GM12878 (cell line): Measurements from ENCODE around the gene FAT1. TPM values are rescaled to one million over a fixed set of nuclear protein-coding genes. Genes with fewer than 3 reads are reported as not detected.

Experiments
- ATAC-seq: fragments of 200-7000 bp; cut with Tn5 transposase; 3 replicates; pipeline ENCODE4 v1.9.1; 2020; ENCODE audit warnings: mild to moderate bottlenecking, moderate library complexity
- BruUV-seq: library from RNA; stranded (reverse); fragments of 400-500 nt; replicated peaks from 2 replicates; lab custom pipeline; 2021; lab: Mats Ljungman, UMichigan
- CTCF ChIA-PET: fragments of 300-600 bp; sonication (Branson Sonifier 250); formaldehyde crosslinking; extraction: SDS; loops from one replicate; lab custom pipeline; 2021; ENCODE audit warnings: inconsistent platforms; lab: Yijun Ruan, JAX
- POLR2A ChIA-PET: fragments of 350-600 bp; formaldehyde crosslinking; extraction: SDS; loops from one replicate; lab custom pipeline; 2021; ENCODE audit warnings: inconsistent platforms; lab: Charles Lee
- RAD21 ChIA-PET: fragments of 300-600 bp; sonication (Branson Sonifier 250); formaldehyde crosslinking; loops from one replicate; lab custom pipeline; 2023; ENCODE audit warnings: antibody characterized with exemption; ENCODE audit not compliant: unreplicated experiment; lab: Charles Lee
- SMC1A ChIA-PET: fragments of 300-600 bp; sonication (Branson Sonifier 250); formaldehyde crosslinking; loops from one replicate; lab custom pipeline; 2023; ENCODE audit not compliant: unreplicated experiment, uncharacterized antibody; lab: Charles Lee
- DNase-seq: peaks from one replicate; pipeline ENCODE4 v3.0.0-alpha.2; 2011; ENCODE audit warnings: low read depth, low spot score
- FAIRE-seq: peaks from 3 replicates; lab custom pipeline; 2011; peaks lifted over from hg19 to GRCh38; lab: Jason Lieb, UNC
- H2AFZ ChIP-seq: 2 replicates; pipeline ENCODE4 v1.6.0; 2011; ENCODE audit warnings: low read depth, low read length, control low read depth; ENCODE audit not compliant: control insufficient read depth
- H3K27ac ChIP-seq: 2 replicates; pipeline ENCODE4 v1.5.1; 2011; ENCODE audit warnings: control low read depth; ENCODE audit not compliant: control insufficient read depth, insufficient read depth
- H3K27me3 ChIP-seq, 2 experiments: replicated peaks in 1 of 2; 2 replicates each; pipeline versions ENCODE4 v1.6.0 to v1.6.1; 2011; ENCODE audit warnings: low read length in 1 of 2; ENCODE audit not compliant: control insufficient read depth in 2 of 2, insufficient read depth in 2 of 2
- H3K36me3 ChIP-seq, 2 experiments: 2 replicates each; pipeline ENCODE4 v1.5.1; 2011; ENCODE audit warnings: low read length in 1 of 2; ENCODE audit not compliant: control insufficient read depth in 2 of 2, insufficient read depth in 2 of 2
- H3K4me1 ChIP-seq: 2 replicates; pipeline ENCODE4 v1.6.1; 2011; ENCODE audit warnings: mild to moderate bottlenecking, low read length, moderate library complexity, mixed read lengths; ENCODE audit not compliant: control insufficient read depth, insufficient read depth
- H3K4me2 ChIP-seq: 2 replicates; pipeline ENCODE4 v1.6.0; 2011; ENCODE audit warnings: control low read depth; ENCODE audit not compliant: control insufficient read depth, insufficient read depth
- H3K4me3 ChIP-seq: fragments of 200-600 bp; sonication (generic); 2 replicates; pipeline ENCODE4 v1.5.1; 2016
- H3K79me2 ChIP-seq: 2 replicates; pipeline ENCODE4 v1.6.0; 2011; ENCODE audit warnings: low read length; ENCODE audit not compliant: control insufficient read depth, insufficient read depth
- H3K9ac ChIP-seq: 2 replicates; pipeline ENCODE4 v1.8.0; 2011; ENCODE audit warnings: low read length, control low read depth, mixed read lengths; ENCODE audit not compliant: control insufficient read depth, insufficient read depth
- H3K9me3 ChIP-seq: replicated peaks from 3 replicates; pipeline ENCODE4 v1.5.1; 2011; ENCODE audit warnings: mild to moderate bottlenecking, low read length; ENCODE audit not compliant: control insufficient read depth, insufficient read depth
- H4K20me1 ChIP-seq: 2 replicates; pipeline ENCODE4 v1.6.0; 2011; ENCODE audit not compliant: control insufficient read depth, insufficient read depth
- BCL11A ChIP-seq: IDR thresholded peaks from 2 replicates; pipeline ENCODE4 v1.6.1; 2011; ENCODE audit warnings: low read depth, low read length
- FOXK2 ChIP-seq: fragments of 450-650 bp; IDR thresholded peaks from 2 replicates; pipeline ENCODE4 v1.6.1; 2017; ENCODE audit warnings: mild to moderate bottlenecking, moderate library complexity
- GATAD2B ChIP-seq: fragments of 450-650 bp; conservative IDR thresholded peaks from 2 replicates; pipeline ENCODE4 v1.6.1; 2017; ENCODE audit warnings: low read depth, mild to moderate bottlenecking, moderate library complexity
- IRF5 ChIP-seq: fragments of 450-650 bp; IDR thresholded peaks from 2 replicates; pipeline ENCODE4 v1.6.1; 2017; ENCODE audit warnings: borderline replicate concordance
- LARP7 ChIP-seq: fragments of 450-650 bp; IDR thresholded peaks from 2 replicates; pipeline ENCODE4 v1.6.1; 2017; ENCODE audit warnings: mild to moderate bottlenecking
- MLLT1 ChIP-seq: fragments of 450-650 bp; IDR thresholded peaks from 2 replicates; pipeline ENCODE4 v1.6.1; 2016; ENCODE audit warnings: mild to moderate bottlenecking
- MXI1 ChIP-seq: fragments of 150-350 bp; IDR thresholded peaks from 2 replicates; pipeline ENCODE4 v1.6.1; 2011; ENCODE audit warnings: low read depth, mild to moderate bottlenecking, inconsistent platforms, low read length, improper control_type of control experiment
- MYC ChIP-seq: IDR thresholded peaks from 2 replicates; pipeline ENCODE4 v1.6.1; 2011; ENCODE audit warnings: mild to moderate bottlenecking, low read length, moderate library complexity, inconsistent platforms; ENCODE audit not compliant: insufficient read depth, insufficient replicate concordance, insufficient read length, severe bottlenecking
- NR2C1 ChIP-seq: fragments of 450-650 bp; IDR thresholded peaks from 2 replicates; pipeline ENCODE4 v1.6.1; 2017; ENCODE audit warnings: antibody characterized with exemption, mild to moderate bottlenecking, moderate library complexity
- NR2F1 ChIP-seq: fragments of 450-650 bp; conservative IDR thresholded peaks from 2 replicates; pipeline ENCODE4 v1.6.1; 2017; ENCODE audit warnings: mild to moderate bottlenecking
- REST ChIP-seq: IDR thresholded peaks from 2 replicates; pipeline ENCODE4 v1.6.1; 2012; ENCODE audit warnings: mild to moderate bottlenecking, low read depth, low read length
- USF1 ChIP-seq: IDR thresholded peaks from 2 replicates; pipeline ENCODE4 v1.6.1; 2011; ENCODE audit warnings: borderline replicate concordance, low read depth, mild to moderate bottlenecking, moderate library complexity, mixed read lengths, low read length; ENCODE audit not compliant: insufficient read depth; ENCODE audit errors: extremely low read length
- ZBTB33 ChIP-seq: fragments of 450-650 bp; IDR thresholded peaks from 2 replicates; pipeline ENCODE4 v1.6.1; 2017; ENCODE audit warnings: mild to moderate bottlenecking
- WGBS: methylation state at CpG from one replicate; pipeline ENCODE4 v1.1.6; 2016; ENCODE audit warnings: low lambda C conversion rate; ENCODE audit not compliant: insufficient replicate concordance, insufficient coverage; ENCODE audit errors: missing lambda C conversion rate; 5-methylcytosine and 5-hydroxymethylcytosine counted together
- in situ Hi-C: fragments of 300-500 bp; cut with MboI; formaldehyde crosslinking; loops from 9 replicates; pipeline ENCODE4 v1.14.3; 2018; ENCODE audit warnings: mixed read lengths
- intact Hi-C: fragments of 100-400 bp; cut with micrococcal nuclease; formaldehyde crosslinking; loops from one replicate; pipeline ENCODE4 v1.14.2; 2022; ENCODE audit not compliant: unreplicated experiment
- polyA plus RNA-seq, 11 experiments: library from polyadenylated mRNA; depleted of rRNA in 4 of 11; unstranded in 6 of 11; stranded (reverse) in 5 of 11; fragments of >200 nt; fragmentation: Nextera tagmentation in 4 of 11; fragmentation: Illumina TruSeq in 1 of 11; extraction: Ambion mirVana in 4 of 11; extraction: Trizol in 1 of 11; gene quantifications; 1 replicate in 1 of 11; 2 replicates in 10 of 11; pipeline versions ENCODE4 v1.2.1 to v1.2.3, GENCODE V29; 2011 to 2016; ENCODE audit warnings: inconsistent platforms in 2 of 11, missing spikeins in 2 of 11, low read depth in 1 of 11
- total RNA-seq, 4 experiments: library from RNA; depleted of rRNA in 3 of 4; stranded (reverse); fragments of >200 nt in 3 of 4; fragmentation: Illumina TruSeq in 1 of 4; extraction: Trizol in 1 of 4; gene quantifications; 2 replicates each; pipeline versions ENCODE4 v1.2.1 to v1.2.3, GENCODE V29; 2013 to 2021

The FAT1 gene
- total and polyA plus RNA-seq, 10 of the 15 experiments (the other 5 are each of a cell fraction or from before 2014, with no cell fraction given), result 0.04 to 11.8 (median 0.11) TPM; not detected in 1

- H4K20me1 ChIP-seq, result no peaks in the 10 kb centered on the region
- SMC1A ChIA-PET, result no interaction called here
- no peak for ATAC-seq
- H3K4me1 ChIP-seq, result no peaks in the 10 kb centered on the region
- intact Hi-C loops, result no loop called here
- H3K4me3 ChIP-seq, result no peak overlapping the region
- no peak overlapping the region for H2AFZ ChIP-seq
- RAD21 ChIA-PET, result no interaction called here
- POLR2A ChIA-PET, result no interaction called here
- CTCF ChIA-PET, result no interaction called here
- DNase-seq, result no peak
- H3K79me2 ChIP-seq, result no peaks in the 10 kb centered on the region
- no peak overlapping the region for H3K4me2 ChIP-seq
- no TSS peak for BruUV-seq
- H3K27me3 ChIP-seq, result no peaks in the 10 kb centered on the region
- no peak for FAIRE-seq
- TF ChIP-seq NR2F1, result no peak
- TF ChIP-seq MLLT1, result no peak
- no peak for TF ChIP-seq ZBTB33
- TF ChIP-seq REST, result no peak
- TF ChIP-seq NR2C1, result no peak
- no peak for TF ChIP-seq USF1
- TF ChIP-seq BCL11A, result no peak
- no peak for TF ChIP-seq FOXK2
- no peak for TF ChIP-seq MYC
- TF ChIP-seq GATAD2B, result no peak
- TF ChIP-seq MXI1, result no peak
- TF ChIP-seq IRF5, result no peak
- no peak for TF ChIP-seq LARP7
- H3K9me3 ChIP-seq, result no peaks in the 10 kb centered on the region; the same call in 2 of the 3 replicates
- no peak overlapping the region for H3K27ac ChIP-seq
- no peaks in the 10 kb centered on the region for H3K36me3 ChIP-seq
- in situ Hi-C loops, result no loop called here
- 33% methylated on average over 4 of the region's 4 CpGs for WGBS
- H3K9ac ChIP-seq, result no peak overlapping the region
Measured at GRCh38 chr4:186737427-186737826, 13.8 kb upstream of the FAT1 start.
